Keratinocyte (primary cell): ENCODE results near the gene ZNF841. TPM values are rescaled to one million over a fixed set of nuclear protein-coding genes. Genes with fewer than 3 reads are reported as not detected.
"Not testable (repeated sequence)": the region's sequence is repeated elsewhere in the genome, so short reads cannot be mapped to it uniquely, and the experiment has no call there.

Experiments
- DNase-seq: peaks from one replicate; pipeline ENCODE4 v3.0.0-alpha.2; 2011; ENCODE audit warnings: low read depth, missing footprints, low spot score
- FAIRE-seq: peaks from 2 replicates; lab custom pipeline; 2011; peaks lifted over from hg19 to GRCh38; lab: Jason Lieb, UNC
- H2AFZ ChIP-seq: 2 replicates; pipeline ENCODE4 v1.6.0; 2012; ENCODE audit warnings: low read length, control low read depth, inconsistent platforms; ENCODE audit not compliant: control insufficient read depth
- H3K27ac ChIP-seq: 2 replicates; pipeline ENCODE4 v1.5.1; 2011; ENCODE audit warnings: low read length; ENCODE audit not compliant: control insufficient read depth, insufficient read depth
- H3K27me3 ChIP-seq: 3 replicates; pipeline ENCODE4 v1.6.0; 2011; ENCODE audit warnings: low read length; ENCODE audit not compliant: control insufficient read depth, insufficient read depth; ENCODE audit errors: extremely low read depth
- H3K36me3 ChIP-seq, 2 experiments: 2 replicates in 1 of 2; 3 replicates in 1 of 2; pipeline ENCODE4 v1.5.1; 2011; ENCODE audit warnings: low read length in 2 of 2, mild to moderate bottlenecking in 1 of 2; ENCODE audit not compliant: control insufficient read depth in 2 of 2, insufficient read depth in 2 of 2; ENCODE audit errors: extremely low read depth in 1 of 2
- H3K4me1 ChIP-seq: 3 replicates; pipeline ENCODE4 v1.5.1; 2011; ENCODE audit warnings: low read length; ENCODE audit not compliant: control insufficient read depth, insufficient read depth; ENCODE audit errors: extremely low read depth
- H3K4me2 ChIP-seq: 3 replicates; pipeline ENCODE4 v1.6.0; 2011; ENCODE audit warnings: low read depth, low read length; ENCODE audit not compliant: control insufficient read depth, insufficient read depth; ENCODE audit errors: extremely low read depth
- H3K4me3 ChIP-seq, 3 experiments: fragments of 200-600 bp in 1 of 3; sonication (generic) in 1 of 3; 2 replicates in 2 of 3; 3 replicates in 1 of 3; pipeline ENCODE4 v1.5.1; 2011 to 2016; ENCODE audit warnings: low read length in 3 of 3, mild to moderate bottlenecking in 3 of 3, control low read depth in 2 of 3, inconsistent platforms in 1 of 3, low read depth in 1 of 3, mixed read lengths in 1 of 3, mixed run types in 1 of 3, moderate library complexity in 1 of 3; ENCODE audit not compliant: control insufficient read depth in 2 of 3, insufficient read depth in 2 of 3; ENCODE audit errors: extremely low read depth in 1 of 3
- H3K79me2 ChIP-seq: 2 replicates; pipeline ENCODE4 v1.6.0; 2012; ENCODE audit warnings: low read length; ENCODE audit not compliant: control insufficient read depth, insufficient read depth
- H3K9ac ChIP-seq: 3 replicates; pipeline ENCODE4 v1.6.0; 2011; ENCODE audit warnings: low read length; ENCODE audit not compliant: control insufficient read depth, insufficient read depth; ENCODE audit errors: extremely low read depth
- H3K9me1 ChIP-seq: 3 replicates; pipeline ENCODE4 v1.6.0; 2011; ENCODE audit warnings: low read length; ENCODE audit not compliant: control insufficient read depth, insufficient read depth; ENCODE audit errors: extremely low read depth
- H3K9me3 ChIP-seq: 2 replicates; pipeline ENCODE4 v1.5.1; 2012; ENCODE audit warnings: low read depth, low read length; ENCODE audit not compliant: control insufficient read depth
- H4K20me1 ChIP-seq: 3 replicates; pipeline ENCODE4 v1.6.0; 2011; ENCODE audit warnings: low read length; ENCODE audit not compliant: control insufficient read depth, insufficient read depth; ENCODE audit errors: extremely low read depth
- CTCF ChIP-seq, 3 experiments: IDR thresholded peaks in 1 of 3; conservative IDR thresholded peaks in 1 of 3; optimal IDR thresholded peaks in 1 of 3; 2 replicates in 2 of 3; 3 replicates in 1 of 3; pipeline versions ENCODE3 to v1.5.1; 2011; ENCODE audit warnings: low read length in 3 of 3, mild to moderate bottlenecking in 3 of 3, moderate library complexity in 2 of 3, control low read depth in 1 of 3, inconsistent platforms in 1 of 3; ENCODE audit not compliant: insufficient read depth in 2 of 3; ENCODE audit errors: extremely low read depth in 1 of 3
- EZH2 ChIP-seq: IDR thresholded peaks from one replicate; pipeline ENCODE4 v1.6.1; 2012; ENCODE audit warnings: inconsistent platforms, mild to moderate bottlenecking, low read length, moderate library complexity
- dilution Hi-C: fragments of 300-500 bp; cut with MboI; formaldehyde crosslinking; loops from one replicate; pipeline ENCODE4 v1.7.0; 2020; ENCODE audit warnings: low sequenced_read_pairs; ENCODE audit not compliant: extremely low pct_ligation_motif_present
- polyA plus RNA-seq, 5 experiments: library from polyadenylated mRNA; depleted of rRNA in 3 of 5; stranded (reverse) in 3 of 5; stranded (forward) in 1 of 5; unstranded in 1 of 5; fragments of >200 nt; gene quantifications; 1 replicate in 1 of 5; 2 replicates in 3 of 5; 3 replicates in 1 of 5; pipeline versions ENCODE4 v1.2.1 to v1.2.3, GENCODE V29; 2011 to 2012; ENCODE audit warnings: missing spikeins in 2 of 5, low read depth in 1 of 5, low replicate concordance in 1 of 5

Gene ZNF841
- polyA plus RNA-seq, 1 donor (not counting 4 experiments of a cell fraction or from before 2014, with no cell fraction given), result 14.6 TPM

- peak overlapping the region in 1 of 3 experiments; percentile 14 for H3K4me3 ChIP-seq
- H3K79me2 ChIP-seq, result peaks cover 4% of the 10 kb centered on the region
- H4K20me1 ChIP-seq, result no peaks in the 10 kb centered on the region
- peaks cover 69% of the 10 kb centered on the region for H3K9me3 ChIP-seq
- no peak overlapping the region for H3K9ac ChIP-seq
- no peak overlapping the region for H2AFZ ChIP-seq
- no peak overlapping the region for H3K4me2 ChIP-seq
- no peak overlapping the region for H3K27ac ChIP-seq
- no peak for DNase-seq
- H3K9me1 ChIP-seq, result no peaks in the 10 kb centered on the region
- H3K27me3 ChIP-seq, result no peaks in the 10 kb centered on the region
- FAIRE-seq, result no peak
- TF ChIP-seq EZH2 (no peak), CTCF (optimal IDR thresholded peaks at IDR 0.05 in 1 of 3, IDR thresholded peaks at IDR 0.05 in 1 of 3, conservative IDR thresholded peaks at IDR 0.05 in 1 of 3; ENCODE audit: extremely low read depth in 1 of 3, insufficient read depth in 2 of 3, low read length in 3 of 3) (no peak)
- peaks cover 16 to 29% of the 10 kb centered on the region in 2 experiments for H3K36me3 ChIP-seq
- H3K4me1 ChIP-seq, result no peaks in the 10 kb centered on the region
- dilution Hi-C loops, result no loop called here
These were observed 29.2 kb downstream of the ZNF841 start for GRCh38 chr19:52066258-52066863.

- FAIRE-seq (no peak), DNase-seq (no peak)
- H3K27me3 ChIP-seq, result no peaks in the 10 kb centered on the region
- no peaks in the 10 kb centered on the region for H4K20me1 ChIP-seq
- dilution Hi-C loops, result no loop called here
- H3K9me3 ChIP-seq, result peaks cover 65% of the 10 kb centered on the region
- no peak overlapping the region for H3K27ac ChIP-seq
- H3K4me3 ChIP-seq, result no peak overlapping the region
- TF ChIP-seq CTCF (optimal IDR thresholded peaks at IDR 0.05 in 1 of 3, IDR thresholded peaks at IDR 0.05 in 1 of 3, conservative IDR thresholded peaks at IDR 0.05 in 1 of 3; ENCODE audit: extremely low read depth in 1 of 3, insufficient read depth in 2 of 3, low read length in 3 of 3) (no peak), EZH2 (no peak)
- no peaks in the 10 kb centered on the region for H3K9me1 ChIP-seq
- no peaks in the 10 kb centered on the region for H3K4me1 ChIP-seq
- no peak overlapping the region for H3K4me2 ChIP-seq
- peaks cover 4% of the 10 kb centered on the region for H3K79me2 ChIP-seq
- no peak overlapping the region for H3K9ac ChIP-seq
- H3K36me3 ChIP-seq, result peaks cover 16 to 29% of the 10 kb centered on the region in 2 experiments
- H2AFZ ChIP-seq, result no peak overlapping the region
These were observed 30.2 kb downstream of the ZNF841 start for GRCh38 chr19:52065399-52065798.

- H3K27ac ChIP-seq, H3K9me3 ChIP-seq: not testable (repeated sequence)
These were observed 39.1 kb downstream of the ZNF841 start for GRCh38 chr19:52056480-52056879.

GRCh38 chr19:52051736-52052135 lies 43.8 kb downstream of the ZNF841 start:
- dilution Hi-C loops, H3K27me3 ChIP-seq, H4K20me1 ChIP-seq, H3K9ac ChIP-seq, H3K9me1 ChIP-seq, DNase-seq, H3K4me3 ChIP-seq, H3K4me2 ChIP-seq, H3K9me3 ChIP-seq, H3K79me2 ChIP-seq, H3K4me1 ChIP-seq, FAIRE-seq, H3K27ac ChIP-seq, H3K36me3 ChIP-seq, H2AFZ ChIP-seq: not testable (repeated sequence)

More at GRCh38 chr19:52056480-52056879, 39.1 kb downstream of the ZNF841 start:
- H3K4me1 ChIP-seq, H3K36me3 ChIP-seq, H2AFZ ChIP-seq, H3K9ac ChIP-seq, DNase-seq, H3K27me3 ChIP-seq, dilution Hi-C loops, H3K4me2 ChIP-seq, H4K20me1 ChIP-seq, H3K79me2 ChIP-seq, H3K9me1 ChIP-seq, H3K4me3 ChIP-seq, FAIRE-seq: not testable (repeated sequence)
